ENCODE data around the gene THAP7.

- no peak for TF ChIP-seq CTCF (IDR thresholded peaks at IDR 0.05; ENCODE audit: low read depth, low read length, poor library complexity, severe bottlenecking)
- TF ChIP-seq EZH2phosphoT487 (IDR thresholded peaks at IDR 0.05; ENCODE audit: borderline replicate concordance, low read length): no peak
Observed at GRCh38 chr22:20980523-20980922, 21.4 kb downstream of the THAP7 start.
